Skeletal muscle tissue (tissue), 4 donors: ENCODE data around the gene F8. TPM values are rescaled to one million over a fixed set of nuclear protein-coding genes. Genes with fewer than 3 reads are reported as not detected.
A peak's percentile ranks its signal among the peaks of the same experiment; 100 is the strongest.

Experiments used
- H3K27ac ChIP-seq: one replicate; pipeline ENCODE4 v1.7.0; 2013; ENCODE audit warnings: mild to moderate bottlenecking, low read depth, low read length, inconsistent platforms
- H3K27me3 ChIP-seq, 3 donors: one replicate each; pipeline ENCODE4 v1.7.0; 2013; ENCODE audit warnings: low read length in 3 of 3; ENCODE audit not compliant: control insufficient read depth in 3 of 3, insufficient read depth in 3 of 3
- H3K36me3 ChIP-seq, 3 donors: one replicate each; pipeline ENCODE4 v1.7.0; 2013; ENCODE audit warnings: low read length in 3 of 3; ENCODE audit not compliant: control insufficient read depth in 3 of 3, insufficient read depth in 3 of 3
- H3K4me1 ChIP-seq, 3 donors: one replicate each; pipeline ENCODE4 v1.7.0; 2013; ENCODE audit warnings: low read length in 3 of 3, mild to moderate bottlenecking in 3 of 3; ENCODE audit not compliant: control insufficient read depth in 3 of 3, insufficient read depth in 3 of 3
- H3K4me3 ChIP-seq, 3 donors: one replicate each; pipeline ENCODE4 v1.7.0; 2013; ENCODE audit warnings: low read length in 3 of 3
- H3K9ac ChIP-seq, 3 donors: one replicate each; pipeline ENCODE4 v1.7.0; 2013; ENCODE audit warnings: low read length in 3 of 3, mild to moderate bottlenecking in 3 of 3, moderate library complexity in 2 of 3, low read depth in 1 of 3
- H3K9me3 ChIP-seq, 3 donors: one replicate each; pipeline ENCODE4 v1.7.0; 2013; ENCODE audit warnings: low read length in 3 of 3; ENCODE audit not compliant: control insufficient read depth in 3 of 3
- total RNA-seq: library from RNA; depleted of rRNA; stranded (reverse); fragments of >200 nt; gene quantifications from one replicate; pipeline ENCODE4 v1.2.3, GENCODE V29; 2014
- donor health status: Osteomylitis.

F8 gene
- total RNA-seq, 1 donor from 2014 or later: 4.2 TPM

- peaks cover 2 to 13% (median 7%) of the 10 kb centered on the region in 3 donors for H3K36me3 ChIP-seq
- H3K27ac ChIP-seq: peak overlapping the region; percentile 26
- H3K9ac ChIP-seq: peak overlapping the region in 2 of 3 donors; percentile 35 to 40
- no peaks in the 10 kb centered on the region for H3K27me3 ChIP-seq
- H3K4me3 ChIP-seq: peak overlapping the region in 2 of 3 donors; percentile 29 to 54
- peaks cover 4 to 13% (median 9%) of the 10 kb centered on the region in 3 donors for H3K4me1 ChIP-seq
- H3K9me3 ChIP-seq: peaks cover 0 to 2% (median 0%) of the 10 kb centered on the region in 3 donors
These were observed 34.6 kb upstream of the F8 start for GRCh38 chrX:155056877-155057792.

- Histone ChIP-seq H3K27me3 (no peaks in the 10 kb centered on the region), H3K27ac (no peak overlapping the region), H3K36me3 (peaks cover 6 to 19% (median 13%) of the 10 kb centered on the region in 3 donors), H3K4me1 (peaks cover 4 to 13% (median 9%) of the 10 kb centered on the region in 3 donors), H3K4me3 (no peak overlapping the region), H3K9me3 (peaks cover 0 to 2% (median 0%) of the 10 kb centered on the region in 3 donors), H3K9ac (peak overlapping the region in 1 of 3 donors; percentile 40)
These were observed 33.9 kb upstream of the F8 start for GRCh38 chrX:155056471-155056870.

GRCh38 chrX:155055494-155055893, 33.0 kb upstream of the F8 start:
- peaks cover 7 to 19% (median 13%) of the 10 kb centered on the region in 3 donors for H3K36me3 ChIP-seq
- H3K27me3 ChIP-seq: no peaks in the 10 kb centered on the region
- H3K4me1 ChIP-seq: peaks cover 4 to 13% (median 9%) of the 10 kb centered on the region in 3 donors
- H3K4me3 ChIP-seq: no peak overlapping the region
- H3K27ac ChIP-seq: no peak overlapping the region
- H3K9ac ChIP-seq: no peak overlapping the region
- peaks cover 0 to 2% (median 0%) of the 10 kb centered on the region in 3 donors for H3K9me3 ChIP-seq

GRCh38 chrX:155054255-155054654, 31.7 kb upstream of the F8 start:
- Histone ChIP-seq H3K27ac (no peak overlapping the region), H3K27me3 (no peaks in the 10 kb centered on the region), H3K36me3 (peaks cover 5 to 19% (median 13%) of the 10 kb centered on the region in 3 donors), H3K9me3 (peaks cover 0 to 2% (median 0%) of the 10 kb centered on the region in 3 donors), H3K9ac (no peak overlapping the region), H3K4me1 (peaks cover 7 to 13% (median 9%) of the 10 kb centered on the region in 3 donors), H3K4me3 (no peak overlapping the region)

- Histone ChIP-seq H3K27ac (no peak overlapping the region), H3K4me3 (no peak overlapping the region), H3K9ac (no peak overlapping the region), H3K27me3 (no peaks in the 10 kb centered on the region), H3K9me3 (peaks cover 0 to 2% (median 0%) of the 10 kb centered on the region in 3 donors), H3K4me1 (peaks cover 9 to 16% (median 12%) of the 10 kb centered on the region in 3 donors), H3K36me3 (peaks cover 5 to 19% (median 13%) of the 10 kb centered on the region in 3 donors)
These were observed 31.1 kb upstream of the F8 start for GRCh38 chrX:155053656-155054055.

- Histone ChIP-seq H3K9ac (no peak overlapping the region), H3K4me1 (peaks cover 12 to 20% (median 12%) of the 10 kb centered on the region in 3 donors), H3K27me3 (no peaks in the 10 kb centered on the region), H3K27ac (no peak overlapping the region), H3K4me3 (no peak overlapping the region), H3K9me3 (peaks cover 0 to 2% (median 0%) of the 10 kb centered on the region in 3 donors), H3K36me3 (peaks cover 5 to 19% (median 13%) of the 10 kb centered on the region in 3 donors)
These were observed 30.4 kb upstream of the F8 start for GRCh38 chrX:155052738-155053498.

GRCh38 chrX:155048977-155049619, 26.6 kb upstream of the F8 start:
- Histone ChIP-seq H3K4me3 (no peak overlapping the region), H3K27ac (no peak overlapping the region), H3K4me1 (peaks cover 14 to 29% (median 26%) of the 10 kb centered on the region in 3 donors), H3K27me3 (no peaks in the 10 kb centered on the region), H3K9me3 (no peaks in the 10 kb centered on the region), H3K36me3 (peaks cover 5 to 15% (median 13%) of the 10 kb centered on the region in 3 donors), H3K9ac (no peak overlapping the region)

GRCh38 chrX:155046811-155047528, 24.4 kb upstream of the F8 start:
- Histone ChIP-seq H3K9ac (no peak overlapping the region), H3K9me3 (no peaks in the 10 kb centered on the region), H3K4me1 (peaks cover 14 to 32% (median 26%) of the 10 kb centered on the region in 3 donors), H3K27me3 (no peaks in the 10 kb centered on the region), H3K4me3 (peak overlapping the region in 1 of 3 donors; percentile 45), H3K36me3 (peaks cover 4 to 5% (median 5%) of the 10 kb centered on the region in 3 donors), H3K27ac (peak overlapping the region; percentile 32)
